ENCODE measurements around the gene ANXA2.
A peak's percentile ranks its signal among the peaks of the same experiment; 100 is the strongest.
"Not testable (repeated sequence)": the region's sequence is repeated elsewhere in the genome, so short reads cannot be mapped to it uniquely, and the experiment has no call there.

ANXA2 gene

GRCh38 chr15:60338810-60339209 is 59.0 kb downstream of the ANXA2 start:
- H3K27ac ChIP-seq: no peak overlapping the region
- DNase-seq (ENCODE audit: low spot score): no peak
- TF ChIP-seq, protein P1, sequence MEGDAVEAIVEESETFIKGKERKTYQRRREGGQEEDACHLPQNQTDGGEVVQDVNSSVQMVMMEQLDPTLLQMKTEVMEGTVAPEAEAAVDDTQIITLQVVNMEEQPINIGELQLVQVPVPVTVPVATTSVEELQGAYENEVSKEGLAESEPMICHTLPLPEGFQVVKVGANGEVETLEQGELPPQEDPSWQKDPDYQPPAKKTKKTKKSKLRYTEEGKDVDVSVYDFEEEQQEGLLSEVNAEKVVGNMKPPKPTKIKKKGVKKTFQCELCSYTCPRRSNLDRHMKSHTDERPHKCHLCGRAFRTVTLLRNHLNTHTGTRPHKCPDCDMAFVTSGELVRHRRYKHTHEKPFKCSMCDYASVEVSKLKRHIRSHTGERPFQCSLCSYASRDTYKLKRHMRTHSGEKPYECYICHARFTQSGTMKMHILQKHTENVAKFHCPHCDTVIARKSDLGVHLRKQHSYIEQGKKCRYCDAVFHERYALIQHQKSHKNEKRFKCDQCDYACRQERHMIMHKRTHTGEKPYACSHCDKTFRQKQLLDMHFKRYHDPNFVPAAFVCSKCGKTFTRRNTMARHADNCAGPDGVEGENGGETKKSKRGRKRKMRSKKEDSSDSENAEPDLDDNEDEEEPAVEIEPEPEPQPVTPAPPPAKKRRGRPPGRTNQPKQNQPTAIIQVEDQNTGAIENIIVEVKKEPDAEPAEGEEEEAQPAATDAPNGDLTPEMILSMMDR (conservative IDR thresholded peaks at IDR 0.05; ENCODE audit: low read depth): no peak
- CTCF ChIA-PET: no interaction called here
- POLR2A ChIA-PET (ENCODE audit: low non-redundant PET): no interaction called here

- TF ChIP-seq, protein P1 (conservative IDR thresholded peaks at IDR 0.05; ENCODE audit: low read depth): no peak
- CTCF ChIA-PET: interaction anchor here (0.6 to 0.7 kb wide), 2 partner anchors 57 to 287 kb away, joined by 3 read pairs; no protein-coding TSS in a partner anchor
- no peak for DNase-seq (ENCODE audit: low spot score)
- no peak overlapping the region for H3K27ac ChIP-seq
- POLR2A ChIA-PET (ENCODE audit: low non-redundant PET): no interaction called here
Observed at GRCh38 chr15:60337076-60337475, 60.7 kb downstream of the ANXA2 start.

DNA sequence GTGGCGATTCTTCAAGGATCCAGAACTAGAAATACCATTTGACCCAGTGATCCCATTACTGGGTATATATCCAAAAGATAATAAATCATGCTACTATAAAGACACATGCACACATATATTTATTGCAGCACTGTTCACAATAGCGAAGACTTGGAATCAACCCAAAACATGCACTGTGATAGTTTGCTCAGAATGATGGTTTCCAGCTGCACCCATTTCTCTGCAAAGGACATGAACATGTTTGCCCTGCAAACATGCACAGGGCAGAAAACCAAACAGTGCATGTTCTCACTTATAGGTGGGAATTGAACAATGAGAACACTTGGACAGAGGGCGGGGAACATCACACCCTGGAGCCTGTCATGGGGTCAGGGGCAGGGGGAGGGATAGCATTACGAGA is 62.5 kb downstream of the ANXA2 start:
- H3K27ac ChIP-seq; CTCF ChIA-PET; DNase-seq (ENCODE audit: low spot score); POLR2A ChIA-PET (ENCODE audit: low non-redundant PET): not testable (repeated sequence)

DNA sequence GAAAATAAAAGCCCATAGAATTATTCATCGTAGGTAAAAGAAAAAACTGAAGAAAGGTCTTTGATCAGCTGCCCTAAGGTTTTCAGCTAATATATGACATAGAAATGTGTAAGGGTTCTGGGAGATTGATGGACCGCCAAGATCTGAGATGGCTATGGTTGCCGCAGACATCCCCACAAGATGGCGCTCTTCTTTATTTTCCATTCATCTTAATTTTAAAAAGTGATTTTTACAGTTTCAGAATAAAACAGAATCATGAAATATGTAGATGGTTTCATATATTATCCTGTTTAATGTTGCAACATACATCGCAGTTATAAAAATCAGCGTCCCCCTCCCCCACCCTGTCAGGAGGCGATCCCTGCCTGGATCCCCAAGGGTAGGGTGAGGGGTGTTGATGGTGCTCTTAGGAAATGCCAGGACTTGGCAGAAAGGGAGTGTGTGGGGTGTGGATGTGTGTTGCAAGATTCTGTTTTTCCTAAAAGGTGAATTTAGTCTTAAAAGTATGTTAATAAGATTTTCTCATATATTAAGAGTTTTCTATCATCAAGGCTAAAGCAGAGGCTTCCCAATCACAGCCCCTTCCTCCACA is 68.8 kb downstream of the ANXA2 start:
- DNase-seq (ENCODE audit: low spot score): no peak
- CTCF ChIA-PET: interaction anchor here (0.6 to 1.0 kb wide), 3 partner anchors 13 to 579 kb away, joined by 3 read pairs; no protein-coding TSS in a partner anchor
- TF ChIP-seq, protein P1 (conservative IDR thresholded peaks at IDR 0.05; ENCODE audit: low read depth): peak; percentile 89
- POLR2A ChIA-PET (ENCODE audit: low non-redundant PET): no interaction called here
- no peak overlapping the region for H3K27ac ChIP-seq

DNA sequence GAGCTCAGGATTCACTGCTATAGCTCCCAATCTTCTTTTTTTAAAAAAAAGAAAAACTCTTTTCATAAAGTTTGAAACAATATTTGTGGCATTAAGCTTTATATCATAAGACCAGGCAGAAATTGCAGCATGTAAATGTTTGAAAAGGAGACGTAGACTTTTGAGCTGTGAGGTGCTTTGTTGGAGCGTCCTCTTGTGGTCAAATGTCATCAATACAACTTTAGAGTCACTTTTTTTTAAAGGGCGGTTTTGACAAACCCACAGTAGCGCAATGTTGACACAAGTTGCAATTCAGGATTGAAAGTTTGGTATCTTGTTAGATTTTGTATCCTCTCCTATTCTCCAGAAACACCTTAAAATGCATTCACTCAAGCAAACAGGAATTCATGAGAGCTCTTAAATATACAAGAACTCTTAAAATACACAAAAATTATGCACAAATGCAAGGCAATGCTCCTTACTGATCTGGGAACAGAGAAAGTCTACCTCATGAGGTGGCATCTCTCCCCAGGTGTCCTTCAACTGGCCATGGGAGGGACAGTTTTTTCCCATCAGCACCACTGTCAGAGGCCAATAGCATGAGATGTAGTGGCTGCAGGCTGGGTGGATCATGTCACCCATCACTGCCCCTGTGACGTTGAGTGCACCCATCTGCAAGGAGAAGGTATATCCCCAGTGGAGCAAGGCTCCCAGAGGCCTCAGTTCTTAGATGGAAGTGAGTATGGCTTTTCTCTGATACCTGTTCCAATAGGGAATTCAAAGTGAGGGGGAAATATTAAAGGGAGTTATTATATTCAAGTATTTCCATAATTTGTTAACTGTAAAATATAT is 70.7 kb downstream of the ANXA2 start:
- TF ChIP-seq, protein P1 (conservative IDR thresholded peaks at IDR 0.05; ENCODE audit: low read depth): peak; percentile 97
- ChIA-PET CTCF (interaction anchor here (0.5 to 3.0 kb wide), 27 partner anchors 18 to 835 kb away, joined by 3 to 16 read pairs (median 4); no protein-coding TSS in a partner anchor), POLR2A (ENCODE audit: low non-redundant PET) (no interaction called here)
- H3K27ac ChIP-seq: no peak overlapping the region
- peak; percentile 45 for DNase-seq (ENCODE audit: low spot score)

GRCh38 chr15:60326343-60326742 is 71.4 kb downstream of the ANXA2 start:
- DNase-seq (ENCODE audit: low spot score): no peak
- POLR2A ChIA-PET (ENCODE audit: low non-redundant PET): interaction anchor here (0.6 kb wide), 1 partner anchor 640 kb away, joined by 3 read pairs; no protein-coding TSS in a partner anchor
- CTCF ChIA-PET: interaction anchor here (0.5 to 3.0 kb wide), 24 partner anchors 18 to 635 kb away, joined by 3 to 16 read pairs (median 4); no protein-coding TSS in a partner anchor
- TF ChIP-seq, protein P1 (conservative IDR thresholded peaks at IDR 0.05; ENCODE audit: low read depth): no peak
- no peak overlapping the region for H3K27ac ChIP-seq
